Tibial artery (tissue), 4 donors: Measurements from ENCODE around the gene C2CD4D.
A peak's percentile ranks its signal among the peaks of the same experiment; 100 is the strongest.

ENCODE experiments used
- DNase-seq, 2 donors: peaks; one replicate each; pipeline ENCODE4 v3.0.0-alpha.2; 2019
- H3K27ac ChIP-seq, 2 donors: fragments of 200-600 bp; sonication (generic) in 1 of 2; 1 replicate in 1 of 2; 2 replicates in 1 of 2; pipeline ENCODE4 v1.5.1; 2018 to 2019; ENCODE audit warnings: mild to moderate bottlenecking in 1 of 2
- H3K27me3 ChIP-seq, 2 donors: fragments of 200-600 bp; sonication (generic) in 1 of 2; one replicate each; pipeline versions ENCODE4 v1.5.1 to v1.6.0; 2016 to 2019
- H3K36me3 ChIP-seq, 3 donors: fragments of 200-600 bp; sonication (generic) in 2 of 3; one replicate each; pipeline ENCODE4 v1.5.1; 2016 to 2019; ENCODE audit warnings: mild to moderate bottlenecking in 2 of 3
- H3K4me1 ChIP-seq, 4 donors: fragments of 200-600 bp; sonication (generic) in 2 of 4; 1 replicate in 3 of 4; 2 replicates in 1 of 4; pipeline ENCODE4 v1.5.1; 2016 to 2019
- H3K4me3 ChIP-seq, 2 donors: fragments of 200-600 bp; sonication (generic) in 1 of 2; 1 replicate in 1 of 2; 2 replicates in 1 of 2; pipeline ENCODE4 v1.5.1; 2018 to 2019; ENCODE audit warnings: mild to moderate bottlenecking in 2 of 2
- H3K9me3 ChIP-seq, 3 donors: fragments of 200-600 bp; sonication (generic) in 1 of 3; one replicate each; pipeline ENCODE4 v1.5.1; 2016 to 2019
- CTCF ChIP-seq, 2 experiments: fragments of 200-600 bp in 1 of 2; fragments of 450-650 bp in 1 of 2; IDR thresholded peaks; one replicate each; pipeline ENCODE4 v1.5.1; 2017 to 2019; ENCODE audit warnings: antibody characterized with exemption in 2 of 2, mild to moderate bottlenecking in 1 of 2, moderate library complexity in 1 of 2
- intact Hi-C: fragments of 100-400 bp; cut with DNase I; formaldehyde crosslinking; loops from one replicate; pipeline ENCODE4 v1.15.0; 2023; ENCODE audit warnings: low total_unique reads

Gene C2CD4D

GRCh38 chr1:151805066-151805820, 34.4 kb downstream of the C2CD4D start, which contains the start of gene LINGO4:
Gene LINGO4 (minus strand): TSS chr1:151805419. CDS start chr1:151802704, 2,715 bp downstream.
- no peak for TF ChIP-seq CTCF (IDR thresholded peaks at IDR 0.05)
- Histone ChIP-seq H3K27ac (no peak within 1 kb of the TSS), H3K4me1 (no peaks in the 10 kb centered on the region), H3K9me3 (no peaks in the 10 kb centered on the region), H3K27me3 (peaks cover 0 to 50% of the 10 kb centered on the region in 2 donors), H3K36me3 (peaks cover 0 to 10% (median 0%) of the 10 kb centered on the region in 3 donors), H3K4me3 (no peak within 1 kb of the TSS)
- intact Hi-C loops: no loop called here
- DNase-seq: no peak

- intact Hi-C loops: no loop called here
- no peak for TF ChIP-seq CTCF (IDR thresholded peaks at IDR 0.05)
- H3K27me3 ChIP-seq: peaks cover 0 to 60% of the 10 kb centered on the region in 2 donors
- H3K9me3 ChIP-seq: no peaks in the 10 kb centered on the region
- no peak overlapping the region for H3K27ac ChIP-seq
- H3K4me3 ChIP-seq: no peak overlapping the region
- no peaks in the 10 kb centered on the region for H3K4me1 ChIP-seq
- peaks cover 0 to 10% (median 0%) of the 10 kb centered on the region in 3 donors for H3K36me3 ChIP-seq
- no peak for DNase-seq
These were observed 35.7 kb downstream of the C2CD4D start for GRCh38 chr1:151803915-151804314.

- no peaks in the 10 kb centered on the region for H3K4me1 ChIP-seq
- TF ChIP-seq CTCF (IDR thresholded peaks at IDR 0.05): no peak
- H3K27ac ChIP-seq: no peak overlapping the region
- DNase-seq: no peak
- H3K4me3 ChIP-seq: no peak overlapping the region
- H3K9me3 ChIP-seq: no peaks in the 10 kb centered on the region
- H3K36me3 ChIP-seq: peaks cover 0 to 10% (median 0%) of the 10 kb centered on the region in 3 donors
- H3K27me3 ChIP-seq: peaks cover 0 to 64% of the 10 kb centered on the region in 2 donors
- intact Hi-C loops: no loop called here
These were observed 36.5 kb downstream of the C2CD4D start for GRCh38 chr1:151803164-151803563.

GRCh38 chr1:151802372-151802771, 37.2 kb downstream of the C2CD4D start:
- no peak for TF ChIP-seq CTCF (IDR thresholded peaks at IDR 0.05)
- Histone ChIP-seq H3K9me3 (no peaks in the 10 kb centered on the region), H3K4me3 (no peak overlapping the region), H3K36me3 (peaks cover 0 to 8% (median 0%) of the 10 kb centered on the region in 3 donors), H3K4me1 (no peaks in the 10 kb centered on the region), H3K27me3 (peaks cover 0 to 64% of the 10 kb centered on the region in 2 donors), H3K27ac (no peak overlapping the region)
- intact Hi-C loops: no loop called here
- peak in 1 of 2 donors; percentile 55 for DNase-seq

- Histone ChIP-seq H3K36me3 (peaks cover 0 to 3% (median 0%) of the 10 kb centered on the region in 3 donors), H3K27ac (no peak overlapping the region), H3K9me3 (no peaks in the 10 kb centered on the region), H3K27me3 (peaks cover 0 to 61% of the 10 kb centered on the region in 2 donors), H3K4me3 (no peak overlapping the region), H3K4me1 (no peaks in the 10 kb centered on the region)
- intact Hi-C loops: no loop called here
- TF ChIP-seq CTCF (IDR thresholded peaks at IDR 0.05): no peak
- no peak for DNase-seq
These were observed 37.8 kb downstream of the C2CD4D start for GRCh38 chr1:151801846-151802245.
